ENCODE data around the gene SORT1.
A peak's percentile ranks its signal among the peaks of the same experiment; 100 is the strongest.

The SORT1 gene

GRCh38 chr1:109335091-109335490 is 62.6 kb downstream of the SORT1 start:
- DNase-seq = no peak

- DNase-seq = no peak
Observed at GRCh38 chr1:109331113-109331512, 66.6 kb downstream of the SORT1 start.

- DNase-seq = no peak
Observed at GRCh38 chr1:109327285-109327684, 70.4 kb downstream of the SORT1 start.

GRCh38 chr1:109322974-109323373 is 74.7 kb downstream of the SORT1 start:
- no peak for DNase-seq

- no peak for DNase-seq
Observed at GRCh38 chr1:109319114-109319513, 78.6 kb downstream of the SORT1 start.

GRCh38 chr1:109316506-109316905 is 81.2 kb downstream of the SORT1 start:
- DNase-seq = no peak

GRCh38 chr1:109315288-109315687 is 82.4 kb downstream of the SORT1 start:
- peak; percentile 29 for DNase-seq

GRCh38 chr1:109314795-109315194 is 82.9 kb downstream of the SORT1 start:
- no peak for DNase-seq

- DNase-seq = peak; percentile 15
Observed at GRCh38 chr1:109312978-109313775, 84.5 kb downstream of the SORT1 start.

GRCh38 chr1:109312246-109312645 is 85.5 kb downstream of the SORT1 start:
- DNase-seq = no peak

- no peak for DNase-seq
Observed at GRCh38 chr1:109309347-109309746, 88.4 kb downstream of the SORT1 start.

GRCh38 chr1:109307274-109308021 is 90.3 kb downstream of the SORT1 start:
- peak; percentile 73 for DNase-seq

- DNase-seq = no peak
Observed at GRCh38 chr1:109306832-109307273, 90.9 kb downstream of the SORT1 start, which contains the start of gene MYBPHL. Gene MYBPHL (minus strand): TSS chr1:109307011. CDS start chr1:109306991, 20 bp downstream.

- DNase-seq = peak; percentile 75
Observed at GRCh38 chr1:109305991-109306390, 91.7 kb downstream of the SORT1 start.

- no peak for DNase-seq
Observed at GRCh38 chr1:109304226-109304920, 93.3 kb downstream of the SORT1 start.

GRCh38 chr1:109301874-109302273 is 95.8 kb downstream of the SORT1 start:
- DNase-seq = no peak

GRCh38 chr1:109300650-109301151 is 97.0 kb downstream of the SORT1 start:
- no peak for DNase-seq

- no peak for DNase-seq
Observed at GRCh38 chr1:109299558-109300343, 98.0 kb downstream of the SORT1 start.

- DNase-seq = peak; percentile 98
Observed at GRCh38 chr1:109298666-109299557, 98.8 kb downstream of the SORT1 start.

- no peak for DNase-seq
Observed at GRCh38 chr1:109296782-109297181, 100.9 kb downstream of the SORT1 start.

GRCh38 chr1:109295712-109296415 is 101.9 kb downstream of the SORT1 start:
- no peak for DNase-seq

Measured in islet precursor cell (in vitro differentiated cells).